ENCODE results near the gene RAB25. TPM values are rescaled to one million over a fixed set of nuclear protein-coding genes. Genes with fewer than 3 reads are reported as not detected.

RAB25 gene
- total and polyA plus RNA-seq, 2 of the 13 experiments (the other 11 are each of a cell fraction or from before 2014, with no cell fraction given) = 0.20 to 0.22 TPM

DNA sequence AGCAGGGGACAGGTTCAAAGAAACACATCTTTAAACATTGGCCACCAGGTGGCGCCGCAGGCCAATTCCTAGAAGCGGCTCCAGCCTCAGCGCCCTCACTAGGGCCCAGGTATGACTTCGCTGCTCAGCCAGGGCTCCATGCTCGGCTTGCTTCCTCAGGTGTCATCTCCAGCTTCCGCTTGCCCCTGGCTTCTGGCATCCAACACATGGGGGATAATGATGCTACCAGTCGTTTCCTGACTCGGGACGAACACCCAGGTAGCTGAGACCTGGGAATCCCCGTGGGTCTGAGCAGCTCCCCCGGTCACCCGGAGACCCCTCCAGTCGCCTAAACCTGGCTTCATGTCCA, 29.9 kb downstream of the RAB25 start (continued):
- TF ChIP-seq, protein P1, sequence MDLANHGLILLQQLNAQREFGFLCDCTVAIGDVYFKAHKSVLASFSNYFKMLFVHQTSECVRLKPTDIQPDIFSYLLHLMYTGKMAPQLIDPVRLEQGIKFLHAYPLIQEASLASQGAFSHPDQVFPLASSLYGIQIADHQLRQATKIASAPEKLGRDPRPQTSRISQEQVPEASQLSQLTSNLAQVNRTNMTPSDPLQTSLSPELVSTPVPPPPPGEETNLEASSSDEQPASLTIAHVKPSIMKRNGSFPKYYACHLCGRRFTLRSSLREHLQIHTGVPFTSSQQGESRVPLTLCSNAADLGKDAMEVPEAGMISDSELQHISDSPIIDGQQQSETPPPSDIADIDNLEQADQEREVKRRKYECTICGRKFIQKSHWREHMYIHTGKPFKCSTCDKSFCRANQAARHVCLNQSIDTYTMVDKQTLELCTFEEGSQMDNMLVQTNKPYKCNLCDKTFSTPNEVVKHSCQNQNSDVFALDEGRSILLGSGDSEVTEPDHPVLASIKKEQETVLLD (CRISPR knock-in tag; IDR thresholded peaks at IDR 0.05; ENCODE audit: low read depth) = no peak
- no peak for TF ChIP-seq ZBTB7B (CRISPR knock-in tag; IDR thresholded peaks at IDR 0.05)
- peak; percentile 30; the same call in 1 of the 2 replicates for TF ChIP-seq ZFX (CRISPR knock-in tag; IDR thresholded peaks at IDR 0.05; ENCODE audit: low read depth)
- no peak for TF ChIP-seq MATR3 (CRISPR knock-in tag; IDR thresholded peaks at IDR 0.05)
- TF ChIP-seq, protein P2, sequence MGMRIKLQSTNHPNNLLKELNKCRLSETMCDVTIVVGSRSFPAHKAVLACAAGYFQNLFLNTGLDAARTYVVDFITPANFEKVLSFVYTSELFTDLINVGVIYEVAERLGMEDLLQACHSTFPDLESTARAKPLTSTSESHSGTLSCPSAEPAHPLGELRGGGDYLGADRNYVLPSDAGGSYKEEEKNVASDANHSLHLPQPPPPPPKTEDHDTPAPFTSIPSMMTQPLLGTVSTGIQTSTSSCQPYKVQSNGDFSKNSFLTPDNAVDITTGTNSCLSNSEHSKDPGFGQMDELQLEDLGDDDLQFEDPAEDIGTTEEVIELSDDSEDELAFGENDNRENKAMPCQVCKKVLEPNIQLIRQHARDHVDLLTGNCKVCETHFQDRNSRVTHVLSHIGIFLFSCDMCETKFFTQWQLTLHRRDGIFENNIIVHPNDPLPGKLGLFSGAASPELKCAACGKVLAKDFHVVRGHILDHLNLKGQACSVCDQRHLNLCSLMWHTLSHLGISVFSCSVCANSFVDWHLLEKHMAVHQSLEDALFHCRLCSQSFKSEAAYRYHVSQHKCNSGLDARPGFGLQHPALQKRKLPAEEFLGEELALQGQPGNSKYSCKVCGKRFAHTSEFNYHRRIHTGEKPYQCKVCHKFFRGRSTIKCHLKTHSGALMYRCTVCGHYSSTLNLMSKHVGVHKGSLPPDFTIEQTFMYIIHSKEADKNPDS (CRISPR knock-in tag; IDR thresholded peaks at IDR 0.05) = no peak

DNA sequence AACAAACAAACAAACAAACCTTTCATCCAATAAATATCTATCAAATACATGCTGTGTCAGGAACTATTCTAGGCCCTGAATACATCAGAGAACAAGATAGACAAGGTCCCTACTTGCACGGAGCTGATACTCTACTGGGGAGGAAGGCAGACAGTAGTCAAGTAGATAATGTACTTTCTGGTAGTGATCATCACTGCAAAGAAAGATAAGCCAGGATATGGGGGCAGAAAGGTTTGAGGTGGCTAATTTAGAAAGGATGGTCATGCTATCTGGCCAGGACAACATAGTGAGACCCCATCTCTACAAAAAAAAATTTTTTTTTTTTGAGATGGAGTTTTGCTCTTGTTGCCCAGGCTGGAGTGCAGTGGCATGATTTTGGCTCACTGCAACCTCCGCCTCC, 30.6 kb downstream of the RAB25 start:
- H4K20me1 ChIP-seq (ENCODE audit: insufficient read depth, low read length) = no peaks in the 10 kb centered on the region
- DNase-seq (ENCODE audit: low spot score) (no peak), FAIRE-seq (no peak), ATAC-seq (no peak)
- no peak overlapping the region for H2AFZ ChIP-seq (ENCODE audit: low read length)
- no peak overlapping the region for H3K4me2 ChIP-seq (ENCODE audit: low read depth, low read length)
- intact Hi-C loops (cut with micrococcal nuclease; ENCODE audit: unreplicated experiment) (no loop called here), in situ Hi-C loops (cut with HindIII; ENCODE audit: extremely low pct_ligation_motif_present, low pct_unique_long_range_greater_than_20kb) (no loop called here)
- ChIA-PET CTCF (ENCODE audit: low intra/inter-chr PET ratio, low total read pairs) (interaction anchor here (3.3 kb wide), 1 partner anchor 39 kb away, joined by 52 read pairs; no protein-coding TSS in a partner anchor), POLR2A (interaction anchor here (11.0 kb wide), 1 partner anchor 37 kb away, joined by 113 read pairs; no protein-coding TSS in a partner anchor)
- H3K27me3 ChIP-seq (ENCODE audit: control insufficient read depth in 1 of 2, insufficient read depth in 2 of 2, low read length in 2 of 2) = no peaks in the 10 kb centered on the region
- BruUV-seq (replicated peaks) = no TSS peak
- no peak overlapping the region for H3K9ac ChIP-seq (ENCODE audit: insufficient read depth, low read depth, low read length)
- H3K36me3 ChIP-seq (replicated peaks in 1 of 2; ENCODE audit: control insufficient read depth in 1 of 2, insufficient read depth in 2 of 2, low read length in 2 of 2) = peaks cover 2% of the 10 kb centered on the region in 2 experiments; a peak in 1 of 5 replicates
- H3K27ac ChIP-seq (ENCODE audit: extremely low read length, insufficient read depth, low read length) = no peak overlapping the region
- 97% methylated on average over 2 of the region's 2 CpGs for WGBS (ENCODE audit: low lambda C conversion rate)
- H3K79me2 ChIP-seq (ENCODE audit: insufficient read depth, low read length) = no peaks in the 10 kb centered on the region
- peaks cover 47% of the 10 kb centered on the region for H3K4me1 ChIP-seq (ENCODE audit: insufficient read depth, low read length)
- H3K9me3 ChIP-seq (ENCODE audit: low read length) = no peaks in the 10 kb centered on the region
- TF ChIP-seq ZNF543 (CRISPR knock-in tag; IDR thresholded peaks at IDR 0.05) (no peak), ZNF121 (CRISPR knock-in tag; IDR thresholded peaks at IDR 0.05) (peak; percentile 46; the same call in 1 of the 2 replicates)
- H3K4me3 ChIP-seq (replicated peaks in 1 of 3; ENCODE audit: insufficient read depth in 1 of 3, low read depth in 2 of 3, low read length in 3 of 3) = no peak overlapping the region
